Neural cell (in vitro differentiated cells): Measurements from ENCODE around the gene AKAP4. TPM values are rescaled to one million over a fixed set of nuclear protein-coding genes. Genes with fewer than 3 reads are reported as not detected.

Experiments
- H2AFZ ChIP-seq: fragments of 200-600, 300-800 bp; sonication (generic), shearing (Covaris generic); 2 replicates; pipeline ENCODE4 v1.6.0; 2014; ENCODE audit warnings: low read depth, mild to moderate bottlenecking, antibody characterized with exemption, low read length, moderate library complexity
- H3F3A ChIP-seq: fragments of 200-600 bp; shearing (Covaris generic); 2 replicates; pipeline ENCODE4 v1.6.1; 2016; ENCODE audit warnings: mild to moderate bottlenecking, moderate library complexity, mixed read lengths, antibody characterized with exemption, low read length; ENCODE audit not compliant: insufficient read depth, poor library complexity, severe bottlenecking
- H3K27ac ChIP-seq: fragments of 200-600, 300-800 bp; sonication (generic), shearing (Covaris generic); 2 replicates; pipeline ENCODE4 v1.5.1; 2014; ENCODE audit warnings: mild to moderate bottlenecking, low read length, moderate library complexity
- H3K27me3 ChIP-seq: fragments of 300-800, 200-600 bp; sonication (generic), shearing (Covaris generic); 2 replicates; pipeline ENCODE4 v1.6.0; 2014; ENCODE audit warnings: mild to moderate bottlenecking, low read depth, low read length, moderate library complexity; ENCODE audit not compliant: insufficient read depth
- H3K36me3 ChIP-seq: fragments of 300-800, 200-600 bp; sonication (generic), shearing (Covaris generic); 2 replicates; pipeline ENCODE4 v1.5.1; 2014; ENCODE audit warnings: mild to moderate bottlenecking, antibody characterized with exemption, low read length, moderate library complexity; ENCODE audit not compliant: insufficient read depth
- H3K4me2 ChIP-seq: fragments of 300-800, 200-600 bp; sonication (generic), shearing (Covaris generic); 2 replicates; pipeline ENCODE4 v1.6.0; 2014; ENCODE audit warnings: mild to moderate bottlenecking, low read length
- H3K4me3 ChIP-seq: fragments of 300-800, 200-600 bp; sonication (generic), shearing (Covaris generic); 2 replicates; pipeline ENCODE4 v1.5.1; 2014; ENCODE audit warnings: mild to moderate bottlenecking, low read length, moderate library complexity
- H3K79me2 ChIP-seq: fragments of 200-600 bp; shearing (Covaris generic); replicated peaks from 2 replicates; pipeline ENCODE4 v1.6.0; 2014; ENCODE audit warnings: mild to moderate bottlenecking, low read length, moderate library complexity; ENCODE audit not compliant: insufficient read depth
- H3K9ac ChIP-seq: fragments of 300-800, 200-600 bp; sonication (generic), shearing (Covaris generic); 2 replicates; pipeline ENCODE4 v1.6.1; 2016; ENCODE audit warnings: mild to moderate bottlenecking, low read length, mixed read lengths
- H3K9me2 ChIP-seq: fragments of 200-600 bp; shearing (Covaris generic); 2 replicates; pipeline ENCODE4 v1.6.1; 2016; ENCODE audit warnings: mild to moderate bottlenecking, low read length, mixed read lengths; ENCODE audit not compliant: insufficient read depth
- H3K9me3 ChIP-seq: fragments of 200-600, 300-800 bp; sonication (generic), shearing (Covaris generic); 2 replicates; pipeline ENCODE4 v1.6.1; 2016; ENCODE audit warnings: mild to moderate bottlenecking, mixed run types, low read length, moderate library complexity, mixed read lengths
- H4K20me1 ChIP-seq: fragments of 200-600 bp; shearing (Covaris generic); 2 replicates; pipeline ENCODE4 v1.6.1; 2016; ENCODE audit warnings: mild to moderate bottlenecking, mixed run types; ENCODE audit not compliant: insufficient read depth
- EP300 ChIP-seq: fragments of 450-650 bp; conservative IDR thresholded peaks from 2 replicates; pipeline ENCODE4 v1.6.1; 2014; ENCODE audit warnings: antibody characterized with exemption, mild to moderate bottlenecking, moderate library complexity; ENCODE audit not compliant: poor library complexity, severe bottlenecking
- EZH2 ChIP-seq: fragments of 200-600, 300-800 bp; shearing (Covaris generic), sonication (generic); IDR thresholded peaks from 2 replicates; pipeline ENCODE4 v1.6.1; 2014; ENCODE audit warnings: antibody characterized with exemption, low read length, borderline replicate concordance, mild to moderate bottlenecking; ENCODE audit not compliant: insufficient read depth, poor library complexity, severe bottlenecking
- MXI1 ChIP-seq: fragments of 450-650 bp; conservative IDR thresholded peaks from 2 replicates; pipeline ENCODE4 v1.6.1; 2014; ENCODE audit warnings: antibody characterized with exemption, mild to moderate bottlenecking; ENCODE audit not compliant: poor library complexity, severe bottlenecking
- POLR2AphosphoS5 ChIP-seq: IDR thresholded peaks from 2 replicates; pipeline ENCODE4 v1.6.1; 2012
- REST ChIP-seq: IDR thresholded peaks from 2 replicates; pipeline ENCODE4 v1.6.1; 2012; ENCODE audit warnings: borderline replicate concordance
- SMC3 ChIP-seq: fragments of 450-650 bp; conservative IDR thresholded peaks from 2 replicates; pipeline ENCODE4 v1.6.1; 2014; ENCODE audit warnings: antibody characterized with exemption, mild to moderate bottlenecking, moderate library complexity; ENCODE audit not compliant: poor library complexity
- TAF1 ChIP-seq: IDR thresholded peaks from 2 replicates; pipeline ENCODE4 v1.6.1; 2012; ENCODE audit warnings: low read depth
- polyA plus RNA-seq: library from polyadenylated mRNA; depleted of rRNA; stranded (reverse); fragments of >200 nt; gene quantifications from 2 replicates; pipeline ENCODE4 v1.2.3, GENCODE V29; 2014

AKAP4 gene
- polyA plus RNA-seq, 1 donor from 2014 or later, result not detected

GRCh38 chrX:50198348-50198747, 2.5 kb downstream of the AKAP4 start:
- no peaks in the 10 kb centered on the region for H3K27me3 ChIP-seq
- H3K9ac ChIP-seq, result no peak overlapping the region
- no peak overlapping the region for H3K4me3 ChIP-seq
- no peaks in the 10 kb centered on the region for H3K36me3 ChIP-seq
- TF ChIP-seq EP300 (no peak), MXI1 (no peak)
- H3K9me2 ChIP-seq, result no peaks in the 10 kb centered on the region
- H4K20me1 ChIP-seq, result no peaks in the 10 kb centered on the region
- H3K27ac ChIP-seq, result no peak overlapping the region
- H3K9me3 ChIP-seq, result no peaks in the 10 kb centered on the region
- no peak overlapping the region for H3K4me2 ChIP-seq
- no peak overlapping the region for H2AFZ ChIP-seq
- H3F3A ChIP-seq, result no peaks in the 10 kb centered on the region
- no peaks in the 10 kb centered on the region for H3K79me2 ChIP-seq

GRCh38 chrX:50188859-50189600, 11.8 kb downstream of the AKAP4 start:
- Histone ChIP-seq H2AFZ (no peak overlapping the region), H3K9ac (no peak overlapping the region), H3K27ac (no peak overlapping the region), H3K36me3 (no peaks in the 10 kb centered on the region), H3K9me2 (no peaks in the 10 kb centered on the region), H3K79me2 (no peaks in the 10 kb centered on the region), H3K9me3 (no peaks in the 10 kb centered on the region), H3F3A (no peaks in the 10 kb centered on the region), H4K20me1 (no peaks in the 10 kb centered on the region), H3K27me3 (no peaks in the 10 kb centered on the region), H3K4me2 (no peak overlapping the region), H3K4me3 (no peak overlapping the region)
- no peak for TF ChIP-seq MXI1
- TF ChIP-seq SMC3, result no peak
- TF ChIP-seq POLR2AphosphoS5, result no peak
- no peak for TF ChIP-seq EP300

DNA sequence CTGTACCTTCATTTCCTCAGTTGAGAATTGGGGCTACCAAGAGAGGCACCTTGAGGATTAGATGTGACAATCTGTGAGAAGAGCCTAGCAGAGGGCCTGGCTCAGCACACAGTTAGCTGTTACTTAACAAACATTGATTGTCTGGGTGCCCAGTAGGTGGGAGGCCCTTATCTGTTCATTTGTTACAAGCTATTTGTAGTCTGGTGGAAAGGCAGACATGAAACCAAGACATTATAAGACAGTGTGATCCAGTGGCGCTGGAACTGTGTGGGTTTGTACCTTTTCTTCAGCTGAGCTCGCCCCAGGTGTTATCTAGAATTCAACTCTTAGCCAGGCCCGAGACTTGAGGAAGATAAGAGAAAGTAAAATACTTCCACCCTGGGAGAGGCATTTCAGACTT, 16.9 kb downstream of the AKAP4 start:
- Histone ChIP-seq H3F3A (no peaks in the 10 kb centered on the region), H3K9ac (no peak overlapping the region), H4K20me1 (no peaks in the 10 kb centered on the region), H3K79me2 (no peaks in the 10 kb centered on the region), H2AFZ (no peak overlapping the region), H3K9me2 (no peaks in the 10 kb centered on the region), H3K27me3 (no peaks in the 10 kb centered on the region), H3K36me3 (no peaks in the 10 kb centered on the region), H3K4me2 (no peak overlapping the region), H3K27ac (no peak overlapping the region), H3K4me3 (no peak overlapping the region), H3K9me3 (no peaks in the 10 kb centered on the region)
- TF ChIP-seq REST, result no peak
- TF ChIP-seq TAF1, result no peak
- no peak for TF ChIP-seq EZH2
- TF ChIP-seq EP300, result no peak
- TF ChIP-seq SMC3, result no peak
